HCEC 1CT (cell line): ENCODE results near the gene LGR6.
A peak's percentile ranks its signal among the peaks of the same experiment; 100 is the strongest.

Source experiments
- DNase-seq: peaks from one replicate; pipeline ENCODE4 v3.0.0-alpha.2; 2017

Gene LGR6

DNA sequence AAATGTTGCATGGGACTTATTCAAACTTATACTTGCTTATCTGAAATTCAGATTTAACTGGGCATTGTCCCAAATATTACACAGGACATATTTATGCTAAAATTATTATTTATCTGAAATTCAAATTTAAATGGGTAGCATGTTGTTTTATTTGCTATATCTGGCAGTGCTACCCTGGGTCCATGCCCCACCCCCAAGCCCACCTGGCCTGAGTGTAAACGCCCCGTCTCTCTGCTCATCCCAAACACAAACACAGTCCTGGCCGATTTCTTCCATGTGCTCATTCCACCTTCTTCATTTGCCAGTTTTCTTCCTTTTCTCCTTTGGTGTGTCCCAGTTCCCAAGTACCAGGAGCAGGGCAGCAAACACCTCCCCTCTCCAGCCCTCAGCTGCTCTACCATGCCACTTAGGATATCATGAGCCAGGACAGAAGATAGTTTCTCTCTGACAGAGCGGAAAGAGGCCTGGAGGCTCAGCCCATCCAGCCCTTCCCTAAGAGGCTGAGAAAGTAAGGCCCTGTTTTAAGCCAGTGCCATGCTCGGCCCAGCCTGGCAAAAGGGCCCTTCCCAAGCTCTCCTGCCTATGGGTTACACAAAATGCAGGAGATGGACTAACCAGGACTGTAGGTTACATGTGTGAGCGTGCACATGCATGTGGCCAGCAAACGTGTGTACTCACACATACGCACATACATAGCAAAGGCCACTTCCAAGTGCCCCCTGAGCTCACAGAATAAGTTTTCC is 78.7 kb downstream of the LGR6 start:
- no peak for DNase-seq

DNA sequence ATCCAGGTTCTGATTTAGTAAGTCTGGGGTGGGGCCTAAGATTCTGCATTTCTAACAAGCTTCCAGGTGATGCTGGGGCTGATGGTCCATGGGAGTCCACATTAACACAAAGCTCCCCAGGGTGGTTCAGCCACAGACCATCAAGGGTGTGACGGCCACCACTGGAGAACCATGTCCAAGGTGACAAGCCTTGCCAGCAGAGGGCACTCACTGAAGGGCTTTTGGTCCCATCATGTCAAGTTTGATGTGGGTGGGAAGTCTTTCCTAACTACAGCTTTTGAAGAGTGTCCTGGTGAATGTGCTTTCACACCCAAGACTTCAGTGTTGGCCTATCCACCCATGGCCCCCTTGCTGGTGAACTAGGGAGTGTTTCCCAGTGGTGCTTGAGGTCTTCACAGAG is 81.0 kb downstream of the LGR6 start:
- peak; percentile 34 for DNase-seq

DNA sequence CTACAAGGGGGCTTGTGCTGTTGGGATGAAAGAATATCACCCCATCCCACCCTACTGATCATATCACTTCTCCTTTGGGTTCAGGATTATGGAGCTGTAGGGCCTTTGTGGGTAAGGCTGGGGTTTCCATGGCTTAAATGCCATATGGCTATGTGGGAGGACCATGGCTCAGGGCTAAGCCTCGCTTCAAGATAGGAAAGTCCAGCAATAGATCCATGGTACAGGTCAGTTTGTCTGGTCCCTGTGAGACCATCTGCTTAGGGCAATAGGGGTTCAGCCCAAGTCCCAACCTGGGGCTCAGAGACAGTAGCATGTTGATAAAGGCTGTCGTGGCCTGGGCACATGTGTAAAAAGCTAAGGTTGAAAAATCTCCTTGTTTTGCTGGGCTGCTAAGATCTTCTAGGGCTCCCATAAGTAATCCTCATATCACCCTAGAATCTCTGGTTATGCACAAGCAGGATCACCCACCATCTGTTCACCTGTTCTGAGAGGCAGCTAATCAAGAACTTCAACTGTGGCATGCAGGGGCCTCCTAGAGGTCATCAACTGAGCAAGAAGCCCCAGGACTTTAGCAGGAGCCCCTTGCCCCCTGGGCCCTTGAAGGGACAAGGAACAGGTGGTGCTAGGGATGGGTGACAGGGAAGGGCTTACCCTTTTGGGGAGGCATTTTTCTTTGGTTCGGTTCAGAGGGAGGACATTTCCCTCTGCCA is 81.6 kb downstream of the LGR6 start:
- DNase-seq: no peak

GRCh38 chr1:202276081-202276715 is 82.6 kb downstream of the LGR6 start:
- DNase-seq: no peak

DNA sequence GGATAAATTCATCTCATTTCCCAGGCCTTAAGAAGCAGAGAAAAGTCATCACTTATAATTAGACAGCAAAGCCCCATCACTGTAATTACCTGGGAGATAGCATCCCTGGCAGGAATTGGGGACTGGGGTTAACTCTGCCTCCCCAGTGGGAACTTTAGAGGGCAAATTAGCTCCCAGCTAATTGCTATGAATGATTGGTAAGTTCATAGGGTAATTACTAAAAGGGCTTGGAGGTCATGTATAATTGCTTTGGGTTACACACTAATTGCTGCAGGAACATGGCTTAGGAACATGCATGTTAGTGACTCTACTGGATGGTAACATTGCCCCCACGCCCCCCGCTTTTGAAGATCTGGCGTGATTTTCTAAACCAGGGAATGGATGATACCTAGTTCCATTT is 83.3 kb downstream of the LGR6 start:
- DNase-seq: no peak

- DNase-seq: no peak
Measured at GRCh38 chr1:202278751-202279150, 85.2 kb downstream of the LGR6 start.

DNA sequence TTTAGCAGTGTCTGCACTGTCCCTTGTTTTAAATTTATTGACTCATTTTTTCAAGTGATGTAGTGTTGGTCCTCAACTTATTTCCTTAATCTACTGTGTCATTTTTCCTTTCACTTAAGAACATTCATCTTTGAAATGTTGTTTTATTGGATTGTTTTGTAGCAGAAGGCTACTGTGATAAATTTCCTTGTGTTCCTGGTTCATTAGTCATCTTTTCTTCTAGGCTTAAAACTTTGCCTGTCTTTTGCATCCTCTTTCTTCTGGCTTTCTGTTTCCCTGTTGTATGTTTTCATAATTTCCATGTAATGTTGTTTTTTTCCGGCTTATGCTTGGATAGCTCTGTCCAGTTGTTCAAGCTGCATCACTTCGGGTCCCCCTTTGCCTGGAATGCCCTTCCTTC is 86.2 kb downstream of the LGR6 start:
- DNase-seq: no peak

DNA sequence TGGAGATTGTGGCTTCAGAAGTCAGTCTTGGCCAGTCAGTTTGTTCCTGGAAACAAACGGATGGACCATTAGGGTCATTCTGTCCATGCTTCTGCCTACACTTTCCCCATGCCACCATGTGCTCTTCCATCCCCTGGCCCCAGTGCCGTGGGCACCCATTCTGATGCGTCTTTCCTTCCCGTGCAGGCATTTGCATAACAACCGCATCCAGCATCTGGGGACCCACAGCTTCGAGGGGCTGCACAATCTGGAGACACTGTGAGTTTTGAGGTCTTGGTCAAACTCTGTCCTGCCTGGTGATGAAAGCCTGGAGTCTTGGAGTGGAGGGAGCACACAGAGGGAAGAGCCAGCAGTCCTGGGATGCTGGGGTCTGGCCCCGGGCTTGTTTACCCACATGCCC is 87.0 kb downstream of the LGR6 start:
- DNase-seq: no peak

- DNase-seq: peak; percentile 80
Measured at GRCh38 chr1:202281316-202282024, 87.9 kb downstream of the LGR6 start.

GRCh38 chr1:202282025-202282371 is 88.4 kb downstream of the LGR6 start:
- no peak for DNase-seq

- DNase-seq: no peak
Measured at GRCh38 chr1:202282596-202283283, 89.1 kb downstream of the LGR6 start.

GRCh38 chr1:202283379-202283844 is 89.8 kb downstream of the LGR6 start:
- peak; percentile 67 for DNase-seq

GRCh38 chr1:202283991-202284390 is 90.4 kb downstream of the LGR6 start:
- peak; percentile 75 for DNase-seq

- no peak for DNase-seq
Measured at GRCh38 chr1:202285908-202286307, 92.3 kb downstream of the LGR6 start.

DNA sequence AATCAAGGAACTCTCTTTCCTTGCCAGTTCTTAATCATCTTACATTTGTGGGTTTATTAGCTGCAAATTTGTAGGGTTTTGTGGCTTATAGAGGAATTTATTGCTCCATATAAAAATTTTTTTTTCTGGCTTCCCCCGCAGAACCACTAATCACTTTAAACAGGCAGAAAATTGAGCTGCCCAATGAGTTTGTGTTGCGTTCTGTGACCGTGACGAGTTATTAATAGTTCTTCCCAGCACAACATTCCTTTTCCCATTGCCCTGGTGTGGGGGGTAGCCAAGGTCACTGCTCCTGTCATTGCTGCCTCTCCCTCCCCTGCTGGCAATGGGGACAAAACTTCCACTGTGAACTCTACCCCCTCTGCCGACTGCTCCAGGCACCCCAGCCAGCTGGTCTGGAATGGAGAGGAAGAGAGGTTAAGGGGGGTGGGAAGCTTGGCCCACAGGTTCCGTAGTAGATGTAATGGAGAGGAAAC is 93.1 kb downstream of the LGR6 start:
- DNase-seq: no peak

DNA sequence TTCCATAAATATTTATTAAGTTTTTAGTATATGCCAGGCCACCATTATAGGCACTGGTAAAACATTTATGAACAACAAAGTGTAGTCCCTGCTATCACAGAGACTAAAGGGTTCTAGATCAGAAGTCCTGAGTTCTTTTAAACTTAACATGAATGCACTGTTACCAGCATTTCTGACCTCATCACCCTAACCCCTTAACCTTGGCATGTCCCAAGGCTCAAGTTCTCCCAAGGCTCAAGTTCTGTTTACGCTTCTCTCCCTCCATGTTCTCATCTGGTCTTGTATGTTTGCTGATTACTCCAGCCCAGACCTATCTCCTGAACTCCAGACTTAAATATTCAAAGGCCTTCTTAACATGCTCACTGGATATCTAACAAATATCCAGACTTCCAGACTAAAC is 93.6 kb downstream of the LGR6 start:
- DNase-seq: no peak

- no peak for DNase-seq
Measured at GRCh38 chr1:202288177-202288576, 94.6 kb downstream of the LGR6 start.

DNA sequence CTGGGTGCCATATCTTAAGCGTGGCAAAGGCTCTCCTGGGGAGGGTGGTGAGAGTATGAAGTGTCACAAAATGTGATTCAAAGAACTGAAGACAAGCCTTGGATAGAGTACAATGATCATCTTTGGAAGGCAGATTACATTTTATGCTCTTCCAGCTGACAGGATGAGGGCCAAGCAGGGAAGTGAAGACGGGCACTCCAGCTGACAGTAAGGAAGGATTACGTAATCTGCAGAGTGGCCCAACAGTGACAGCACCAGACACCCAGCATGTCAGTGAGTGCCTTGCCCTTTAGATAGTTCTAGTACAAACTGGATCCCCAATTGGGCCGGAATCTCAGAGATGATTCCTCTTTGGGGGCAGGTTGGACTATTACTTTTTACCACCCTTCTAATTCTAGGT is 95.4 kb downstream of the LGR6 start:
- DNase-seq: no peak

- no peak for DNase-seq
Measured at GRCh38 chr1:202291001-202291400, 97.4 kb downstream of the LGR6 start.

DNA sequence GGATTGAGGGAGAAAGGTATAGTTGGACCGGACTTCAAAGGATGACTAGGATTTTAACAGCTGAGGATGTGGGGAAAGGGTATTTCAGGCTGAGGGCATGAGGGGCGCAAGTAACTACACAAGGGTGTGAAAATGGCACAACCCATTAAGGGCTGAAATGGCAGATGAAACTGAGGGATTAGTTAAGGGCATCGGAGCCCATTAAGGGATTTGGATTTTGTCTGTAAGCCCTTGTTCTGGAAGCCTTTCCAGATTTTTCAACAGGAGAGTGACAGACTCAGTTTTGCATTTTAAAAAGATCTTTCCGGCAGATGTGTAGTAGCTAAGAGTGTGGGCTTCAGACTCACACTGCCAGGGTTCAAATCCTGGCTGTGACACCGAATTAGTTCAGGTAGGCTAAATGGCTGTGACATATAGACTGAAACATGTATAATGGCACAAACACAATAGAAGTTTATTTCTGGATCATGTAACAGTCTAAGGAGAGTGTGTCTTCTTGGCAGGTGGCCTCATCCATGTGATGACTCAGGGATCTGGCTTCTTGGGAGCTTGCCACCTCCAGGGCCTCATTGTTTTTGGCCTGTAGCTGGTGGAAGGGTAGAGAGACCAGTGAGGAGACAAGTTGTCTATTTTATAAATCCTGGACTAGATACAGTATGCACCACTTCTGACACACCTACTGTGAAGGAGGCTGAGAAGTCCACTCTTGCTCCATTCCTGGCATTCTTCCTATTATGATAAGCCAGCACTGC is 98.5 kb downstream of the LGR6 start:
- peak; percentile 80 for DNase-seq

DNA sequence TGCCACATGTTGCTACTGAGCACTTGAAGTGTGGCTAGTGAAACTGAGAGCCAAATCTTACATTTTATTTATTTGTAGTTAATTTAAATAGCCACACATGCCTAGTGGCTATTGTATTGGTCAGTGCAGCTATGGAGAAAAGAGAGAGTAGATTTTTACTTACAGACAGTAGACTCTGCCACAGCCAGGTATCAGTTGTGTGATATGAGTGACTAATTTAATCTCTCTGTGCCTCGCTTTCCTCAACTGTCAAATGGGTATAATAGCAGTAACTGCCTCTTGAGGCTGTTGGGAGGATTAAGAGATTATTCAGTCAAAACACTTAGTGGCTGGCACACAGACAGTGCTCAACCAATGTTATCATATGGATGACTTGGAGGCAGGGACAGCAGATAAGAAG is 99.2 kb downstream of the LGR6 start:
- no peak for DNase-seq

DNA sequence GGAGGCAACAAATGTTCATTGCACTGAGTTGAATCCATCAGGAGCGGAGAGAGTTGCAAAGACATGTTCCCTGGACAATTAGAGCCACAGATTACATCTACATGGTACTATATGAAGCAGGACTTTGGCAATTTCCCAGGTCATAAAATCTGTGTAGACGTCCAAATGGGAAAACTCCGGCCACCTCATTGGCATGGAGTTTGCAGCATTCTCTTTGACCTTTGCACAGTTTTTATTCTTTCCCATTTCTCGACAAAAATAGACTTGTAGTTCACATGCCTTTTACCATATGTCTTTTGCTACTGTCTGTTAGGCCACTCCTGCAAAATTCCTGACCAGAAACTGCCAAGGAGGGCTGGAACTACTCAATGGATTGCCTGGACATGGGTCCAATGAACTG is 100.0 kb downstream of the LGR6 start:
- DNase-seq: peak; percentile 21
